Measurements from ENCODE around the gene DLGAP1.
"Not testable (repeated sequence)": the region's sequence is repeated elsewhere in the genome, so short reads cannot be mapped to it uniquely, and the experiment has no call there.

DLGAP1 gene

DNA sequence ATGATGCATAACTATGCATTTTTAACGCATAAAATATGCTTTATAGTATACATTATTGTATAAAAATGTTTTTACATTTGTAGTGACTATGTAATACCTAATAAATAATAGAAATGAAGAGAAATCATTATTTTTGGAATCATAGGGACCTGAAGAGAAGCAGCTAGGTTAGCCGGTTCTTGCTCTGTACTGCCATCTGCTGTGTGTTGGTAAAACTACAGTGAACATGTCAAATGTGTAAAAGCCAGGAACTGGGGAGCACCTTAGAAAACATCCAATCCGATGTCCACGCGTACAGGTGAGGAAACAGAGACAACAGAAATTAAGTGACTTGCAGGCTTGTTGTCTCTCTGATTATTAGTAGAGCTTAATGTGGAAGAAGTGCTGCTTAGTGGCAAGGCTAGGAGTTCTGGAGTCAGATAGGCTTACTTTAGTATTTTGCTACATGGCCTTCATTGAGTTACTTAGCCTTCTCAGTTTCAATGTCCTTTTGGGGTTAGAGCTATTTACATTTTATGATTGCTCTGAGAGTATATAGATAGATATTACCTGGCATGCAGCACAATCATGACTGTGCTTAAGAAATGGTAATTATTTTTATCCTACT lies 386.5 kb downstream of the DLGAP1 start:
- DNase-seq = peak; percentile 1

GRCh38 chr18:4063545-4063944 lies 391.6 kb downstream of the DLGAP1 start:
- no peak for DNase-seq

- DNase-seq = no peak
Measured at GRCh38 chr18:4060427-4061281, 394.5 kb downstream of the DLGAP1 start.

- DNase-seq = no peak
Measured at GRCh38 chr18:4058179-4058578, 396.9 kb downstream of the DLGAP1 start.

DNA sequence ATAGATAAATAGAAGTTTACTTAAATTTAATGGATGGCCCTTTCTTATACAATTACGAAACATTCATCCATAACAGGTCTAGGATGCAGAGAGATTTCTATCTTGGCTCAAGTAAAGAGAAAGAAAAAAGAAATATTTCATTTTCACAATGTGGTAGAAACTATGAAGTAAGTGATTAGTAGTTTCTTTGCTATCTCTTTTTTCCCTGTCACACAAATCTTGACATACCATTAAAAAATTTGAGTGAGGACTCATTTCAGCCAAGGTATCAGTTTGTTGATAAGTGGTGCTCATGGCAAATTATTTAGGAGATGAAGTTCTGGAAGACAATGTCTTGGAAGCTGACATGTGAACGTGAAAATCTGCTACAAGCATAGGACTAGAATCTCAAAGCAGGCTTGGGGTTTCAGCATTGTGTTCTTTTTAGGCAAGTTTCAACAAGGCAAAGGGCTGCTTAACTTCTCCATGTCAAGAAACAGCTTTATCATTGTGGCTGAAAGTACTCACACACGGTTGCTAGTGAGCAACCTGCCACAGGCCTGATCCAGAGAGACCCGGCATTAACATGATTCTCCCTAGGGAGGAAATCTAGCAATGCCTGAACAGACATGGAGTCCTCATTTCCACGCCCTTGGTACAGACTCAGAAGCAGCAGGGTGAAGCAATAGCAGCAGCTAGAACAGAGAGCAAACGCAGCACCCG lies 414.6 kb downstream of the DLGAP1 start:
- DNase-seq = no peak

- DNase-seq = no peak
Measured at GRCh38 chr18:4035521-4035920, 419.6 kb downstream of the DLGAP1 start.

GRCh38 chr18:4034815-4035214 lies 420.3 kb downstream of the DLGAP1 start:
- DNase-seq = not testable (repeated sequence)

DNA sequence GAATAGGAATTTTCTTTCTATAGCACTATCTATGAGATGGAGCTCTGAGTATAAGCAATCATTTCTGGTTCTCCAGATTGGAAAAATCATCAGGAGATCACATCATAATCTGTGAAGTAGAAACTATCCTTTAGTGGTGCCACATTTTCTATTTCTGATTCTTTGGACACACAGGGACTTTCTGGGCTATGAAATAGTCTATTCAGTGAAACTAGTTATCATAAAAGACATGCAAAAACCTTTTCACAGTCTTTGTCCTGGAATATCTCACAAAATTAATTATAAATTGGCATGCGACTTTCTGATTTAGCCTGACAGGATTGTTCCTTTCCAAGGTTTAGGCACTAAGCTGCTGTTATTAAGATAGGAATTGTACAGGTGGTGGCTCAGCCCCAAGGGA lies 428.6 kb downstream of the DLGAP1 start:
- no peak for DNase-seq

DNA sequence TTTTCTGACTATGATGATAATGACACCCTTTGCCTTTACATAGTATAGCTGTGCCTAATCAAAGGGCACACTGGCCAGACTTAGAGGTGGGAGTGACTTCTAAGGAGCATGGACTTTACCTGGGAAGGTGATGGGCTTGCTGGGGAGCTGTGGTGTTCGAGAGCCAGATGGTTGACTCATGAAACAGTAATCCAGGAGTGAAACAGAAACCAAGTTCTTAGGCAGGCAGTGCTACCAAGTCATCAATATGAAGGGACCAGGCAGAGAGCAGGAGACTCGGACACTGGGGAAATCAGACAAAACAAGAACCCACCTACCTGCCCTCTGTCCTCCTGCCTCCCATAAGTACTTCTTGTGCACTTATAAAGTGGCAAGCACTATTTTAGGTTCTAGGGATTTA lies 430.4 kb downstream of the DLGAP1 start:
- no peak for DNase-seq

DNA sequence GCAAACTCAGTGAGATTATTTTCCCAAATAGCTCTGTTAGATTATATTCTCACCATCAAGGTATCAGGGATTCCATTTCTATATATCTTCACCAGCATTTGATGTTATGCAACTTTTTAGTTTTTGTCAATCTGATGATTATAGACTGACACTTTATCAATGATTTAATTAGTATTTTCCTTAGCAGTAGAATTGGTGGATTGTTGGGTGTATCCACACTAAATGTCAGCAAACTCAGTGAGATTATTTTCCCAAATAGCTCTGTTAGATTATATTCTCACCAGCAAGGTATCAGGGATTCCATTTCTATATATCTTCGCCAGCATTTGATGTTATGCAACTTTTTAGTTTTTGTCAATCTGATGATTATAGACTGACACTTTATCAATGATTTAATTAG lies 432.4 kb downstream of the DLGAP1 start:
- DNase-seq = not testable (repeated sequence)

GRCh38 chr18:4020026-4020425 lies 435.1 kb downstream of the DLGAP1 start:
- DNase-seq = no peak

- DNase-seq = no peak
Measured at GRCh38 chr18:4017480-4017879, 437.6 kb downstream of the DLGAP1 start.

DNA sequence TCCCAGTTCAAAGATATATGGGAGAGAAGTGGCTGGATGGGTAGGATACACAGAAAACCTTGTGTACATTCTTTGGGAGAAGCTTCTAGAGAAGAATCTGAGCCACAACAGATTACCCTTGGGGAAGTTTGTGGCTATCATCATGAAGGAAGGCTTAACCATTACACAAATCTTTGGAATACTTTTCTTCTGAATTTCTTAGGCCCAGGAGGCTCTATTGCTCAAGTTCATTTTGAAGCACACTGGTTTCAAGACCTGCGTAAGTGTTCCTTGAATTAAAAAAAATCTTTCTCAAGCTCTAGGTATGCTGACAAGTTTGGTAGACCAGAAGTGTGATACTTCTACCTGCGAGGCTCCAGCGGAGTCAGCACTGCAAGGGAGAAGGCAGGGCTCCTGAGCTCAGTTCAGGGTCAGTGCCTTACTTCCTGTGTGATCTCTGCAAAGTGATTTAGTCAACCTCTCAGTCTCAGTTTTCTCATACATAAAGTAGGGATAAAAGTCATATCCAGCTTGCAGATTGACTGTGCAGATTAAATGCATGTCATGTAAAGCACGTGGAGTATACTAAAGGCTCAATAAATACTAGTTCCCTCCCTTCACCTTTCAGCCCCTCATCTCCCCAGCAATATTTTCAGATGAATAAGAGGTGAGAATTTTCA lies 438.6 kb downstream of the DLGAP1 start:
- DNase-seq = no peak

DNA sequence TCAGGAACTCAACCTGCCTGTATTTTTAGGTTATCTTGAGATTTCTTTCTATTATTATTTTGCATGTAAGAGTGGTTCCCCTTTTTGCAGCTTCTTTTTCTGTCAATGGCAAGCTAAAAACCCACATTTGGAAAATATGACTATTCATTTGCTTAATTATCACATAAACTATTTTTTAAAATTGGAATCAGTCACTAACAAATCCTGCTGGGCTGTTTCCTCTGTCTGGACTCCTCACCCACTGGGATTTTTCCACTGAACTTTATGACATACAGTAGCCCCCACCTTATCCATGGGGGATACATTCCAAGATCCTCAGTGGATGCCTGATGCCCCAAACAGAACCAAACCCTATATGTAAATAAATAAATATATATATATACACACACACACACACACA lies 447.3 kb downstream of the DLGAP1 start:
- DNase-seq = no peak

DNA sequence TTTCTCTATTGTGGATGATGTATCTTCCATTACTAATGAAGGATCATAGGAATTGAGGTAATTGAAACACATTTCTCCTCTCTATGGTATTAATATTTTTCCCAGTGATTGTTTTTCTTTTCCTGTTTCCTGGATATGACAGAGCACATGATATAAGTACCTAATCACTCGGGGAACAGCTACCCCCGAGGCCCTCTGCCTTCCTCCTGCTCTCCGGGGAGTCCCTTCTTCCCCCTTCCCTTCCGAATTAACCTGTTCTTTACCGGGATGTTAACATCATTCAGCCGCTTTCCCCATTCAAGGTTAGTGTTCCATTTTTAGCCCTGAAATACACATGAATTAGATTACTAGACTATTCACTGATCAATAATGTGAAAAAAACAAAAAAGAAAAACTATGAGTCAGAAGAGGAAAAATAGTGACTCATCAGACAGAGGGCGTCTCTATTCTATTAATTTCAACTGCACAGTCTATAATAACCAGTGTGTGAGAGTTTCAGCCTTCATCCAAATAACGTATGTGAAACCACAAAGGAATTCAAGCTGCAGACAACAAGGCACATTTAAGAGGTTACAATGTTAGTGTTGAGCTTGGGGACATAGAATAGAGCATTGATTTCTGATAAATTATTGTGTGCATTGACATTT lies 450.8 kb downstream of the DLGAP1 start:
- DNase-seq = no peak

DNA sequence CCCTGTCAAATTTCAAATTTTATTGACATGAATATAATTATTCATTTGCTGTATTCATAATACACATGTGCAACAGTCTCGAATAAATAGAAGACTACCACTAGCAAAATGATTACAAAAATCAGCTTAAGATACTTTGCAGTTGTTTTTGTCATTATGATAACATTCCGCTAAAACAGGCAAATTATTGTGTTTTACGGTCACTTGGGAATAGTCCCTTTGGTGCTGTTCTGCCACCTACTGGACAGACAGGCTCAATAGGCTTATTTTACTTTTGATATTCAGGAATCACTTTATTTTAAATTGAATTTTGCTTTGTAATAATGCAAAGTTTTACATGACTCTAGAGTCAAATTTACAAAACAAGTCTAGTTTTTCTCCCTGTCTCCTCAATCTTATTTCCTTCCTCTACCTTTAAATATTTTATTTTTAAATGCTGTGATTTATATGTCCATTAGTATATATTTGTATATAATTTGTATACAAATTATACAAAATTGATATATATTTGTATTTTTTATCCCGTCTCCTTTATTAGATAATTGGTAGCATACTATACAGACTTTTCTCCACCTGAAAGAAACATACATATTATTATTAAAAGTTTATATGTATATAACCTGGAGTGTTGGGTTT lies 456.3 kb downstream of the DLGAP1 start:
- no peak for DNase-seq

GRCh38 chr18:3995476-3996102 lies 459.5 kb downstream of the DLGAP1 start:
- peak; percentile 41 for DNase-seq

- no peak for DNase-seq
Measured at GRCh38 chr18:3993941-3994687, 461.0 kb downstream of the DLGAP1 start.

DNA sequence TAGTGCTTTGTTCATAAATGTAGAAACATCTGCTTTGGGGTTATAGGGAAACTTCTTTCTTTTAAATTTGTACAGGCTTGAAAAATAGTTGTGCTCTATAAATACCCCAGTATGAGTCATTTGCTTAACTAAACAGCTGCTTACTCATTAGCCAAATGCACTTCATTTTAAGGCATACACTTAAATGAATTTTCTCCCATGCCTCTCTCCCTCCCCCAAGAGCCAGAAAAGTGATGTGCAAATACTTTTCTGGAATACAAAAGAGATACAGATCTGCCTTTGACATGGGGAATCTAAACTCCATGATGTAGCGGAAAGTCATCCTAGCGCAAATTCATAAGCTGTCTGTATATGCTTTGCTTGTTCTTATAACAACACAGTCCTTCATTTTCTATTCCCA lies 469.4 kb downstream of the DLGAP1 start:
- no peak for DNase-seq

GRCh38 chr18:3985020-3985419 lies 470.1 kb downstream of the DLGAP1 start:
- no peak for DNase-seq

DNA sequence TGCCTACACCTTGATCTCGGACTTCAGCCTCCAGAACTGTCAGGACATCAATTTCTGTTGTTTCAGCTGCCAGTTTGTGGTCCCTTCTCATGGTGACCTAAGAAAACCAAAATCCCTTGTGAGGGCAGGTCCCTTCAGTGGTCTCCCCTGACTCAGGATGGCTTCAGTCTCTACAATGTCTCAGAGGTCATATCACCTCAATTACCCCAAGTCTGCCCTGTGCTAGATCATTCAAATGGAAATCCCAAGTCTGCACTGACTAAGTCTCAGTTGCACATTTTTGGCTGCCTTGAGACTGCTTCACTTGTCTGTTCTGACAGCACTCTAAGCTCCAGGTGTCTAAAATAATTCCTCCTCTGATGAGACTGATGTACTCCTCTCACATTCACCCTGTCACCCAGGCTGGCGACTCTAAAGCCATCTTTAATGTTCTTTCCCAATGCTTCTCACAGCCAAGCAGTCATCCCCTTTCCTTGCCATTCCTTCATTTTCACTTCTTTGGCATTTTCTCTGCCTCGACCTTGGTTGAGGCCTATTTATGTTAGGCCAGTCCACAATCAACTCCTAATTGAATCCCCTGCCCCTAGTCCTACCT lies 470.8 kb downstream of the DLGAP1 start:
- DNase-seq = no peak

Data from stimulated activated CD4-positive, alpha-beta T cell treated with anti-CD3 and anti-CD28 coated beads, Interleukin-12 subunit alpha, Interleukin-12 subunit beta, amount 100 ng/mL, for 4 hours (primary cell).